Stimulated activated CD8-positive, alpha-beta memory T cell treated with anti-CD3 and anti-CD28 coated beads, Interleukin-12 subunit alpha, Interleukin-12 subunit beta, amount 100 ng/mL, for 24 hours (primary cell): Measurements from ENCODE around the gene JPT2.

Experiments used
- DNase-seq: peaks from one replicate; pipeline ENCODE4 v3.0.0-alpha.2; 2020; ENCODE audit errors: extremely low read depth

Gene JPT2

GRCh38 chr16:1677942-1678499 lies at the start of gene JPT2:
Gene JPT2 (plus strand): TSS chr16:1678279. CDS start chr16:1678313, 34 bp downstream.
- DNase-seq = peak; percentile 92

DNA sequence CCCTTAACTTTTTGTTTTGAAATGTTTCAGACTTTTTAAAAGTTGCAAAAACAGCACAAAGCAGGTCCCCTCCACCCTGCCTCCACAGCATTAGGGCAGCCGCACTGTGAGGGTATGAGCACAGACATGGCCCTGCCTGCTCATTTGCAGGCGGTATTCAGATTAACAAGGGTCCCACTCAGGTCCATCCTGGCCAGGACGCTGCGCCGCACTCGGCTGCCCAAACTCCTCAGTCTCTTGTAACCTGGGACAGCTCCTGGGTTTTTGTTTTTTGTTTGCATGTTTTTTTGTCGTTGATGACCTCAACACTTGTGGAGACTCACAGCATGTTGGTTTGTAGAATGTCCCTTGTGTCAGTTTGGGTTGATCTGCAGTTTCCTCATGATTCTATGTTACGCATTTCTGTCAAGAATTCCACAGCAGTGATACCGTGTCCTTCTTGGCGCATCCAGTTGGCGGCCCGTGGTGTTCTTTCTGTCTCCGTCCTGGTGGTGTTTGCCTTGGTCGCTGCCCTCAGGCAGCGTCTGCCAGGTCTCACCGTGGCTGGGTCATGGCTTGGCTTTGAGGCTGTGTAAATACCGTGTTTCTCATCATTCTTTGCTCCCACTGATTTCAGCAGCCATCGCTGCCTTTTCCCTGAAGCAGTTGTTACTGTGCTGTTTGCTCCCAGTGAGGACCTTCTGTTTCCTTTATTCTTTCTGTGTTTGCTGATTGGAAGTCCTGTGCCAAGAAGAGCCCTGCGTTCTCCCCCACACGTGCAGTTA lies 47.4 kb upstream of the JPT2 start:
- DNase-seq = no peak

DNA sequence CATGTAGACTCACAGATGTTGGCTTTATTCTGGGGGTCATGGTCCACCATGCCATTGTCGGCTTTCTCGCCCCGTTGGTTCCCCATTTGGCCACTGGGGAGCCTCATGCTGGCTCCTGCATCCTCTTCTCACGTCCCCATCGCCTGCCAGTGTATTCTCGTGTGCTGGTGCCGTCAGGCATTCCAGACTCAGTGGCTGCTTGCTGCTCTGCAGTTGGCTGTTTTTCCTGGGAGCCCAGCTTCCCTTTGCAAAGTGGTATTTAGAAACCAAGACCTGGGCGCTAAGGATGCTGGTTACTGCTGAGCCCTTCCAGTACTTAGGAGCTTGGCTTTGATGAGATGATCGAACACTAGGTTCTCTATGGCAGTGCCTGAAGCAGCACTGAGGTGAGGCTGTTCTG lies 46.8 kb upstream of the JPT2 start:
- DNase-seq = no peak

- no peak for DNase-seq
Measured at GRCh38 chr16:1631931-1632637, 46.0 kb upstream of the JPT2 start.

- no peak for DNase-seq
Measured at GRCh38 chr16:1632638-1632970, 45.5 kb upstream of the JPT2 start.

- no peak for DNase-seq
Measured at GRCh38 chr16:1633310-1633709, 44.8 kb upstream of the JPT2 start.

- no peak for DNase-seq
Measured at GRCh38 chr16:1634541-1634940, 43.5 kb upstream of the JPT2 start.

GRCh38 chr16:1635070-1635469 lies 43.0 kb upstream of the JPT2 start:
- no peak for DNase-seq

GRCh38 chr16:1637526-1637925 lies 40.6 kb upstream of the JPT2 start:
- DNase-seq = no peak

DNA sequence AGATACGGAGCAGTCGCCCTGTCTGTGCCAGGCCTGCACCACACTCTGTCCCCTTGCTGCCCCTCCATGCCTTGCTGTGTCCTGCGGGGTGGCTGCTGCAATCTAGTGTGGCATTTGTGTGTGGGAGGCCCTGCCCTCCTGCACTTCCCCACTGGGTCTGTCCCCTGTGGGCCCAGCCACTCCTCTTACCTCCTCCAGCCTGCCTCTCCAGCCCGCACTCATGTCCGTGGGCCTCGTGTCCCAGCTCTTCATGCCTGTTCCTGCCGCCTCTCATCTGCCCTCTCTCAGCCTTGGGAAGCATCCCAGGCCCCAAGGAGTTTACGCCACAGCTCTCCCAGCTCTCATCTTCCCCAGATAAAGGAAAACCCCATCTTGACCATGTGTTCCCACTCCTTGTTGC lies 39.3 kb upstream of the JPT2 start:
- DNase-seq = no peak

- no peak for DNase-seq
Measured at GRCh38 chr16:1639282-1639681, 38.8 kb upstream of the JPT2 start.

- no peak for DNase-seq
Measured at GRCh38 chr16:1639860-1640259, 38.2 kb upstream of the JPT2 start.

- DNase-seq = no peak
Measured at GRCh38 chr16:1640261-1640941, 37.7 kb upstream of the JPT2 start.

GRCh38 chr16:1641261-1641660 lies 36.8 kb upstream of the JPT2 start:
- no peak for DNase-seq

- DNase-seq = no peak
Measured at GRCh38 chr16:1642148-1642547, 35.9 kb upstream of the JPT2 start.

DNA sequence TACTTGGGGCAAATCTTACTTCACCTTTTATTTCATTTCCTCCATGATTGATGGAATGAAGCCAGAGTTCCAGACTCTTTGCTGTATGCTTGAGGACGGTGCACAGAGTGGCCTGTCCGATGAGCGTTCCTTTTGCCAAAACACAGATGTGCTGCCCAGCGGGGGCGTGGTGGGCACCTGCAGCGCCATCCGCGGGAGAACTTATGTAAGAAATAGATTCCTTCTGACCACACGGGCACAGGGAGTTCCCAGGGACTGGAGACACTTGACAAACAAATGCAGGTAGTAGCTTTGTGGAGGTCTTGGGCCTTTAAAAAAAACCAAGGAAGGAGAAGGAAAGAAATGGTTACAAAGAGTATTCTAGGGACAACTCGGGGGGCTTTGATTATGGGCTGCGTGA lies 35.3 kb upstream of the JPT2 start:
- DNase-seq = no peak

- no peak for DNase-seq
Measured at GRCh38 chr16:1643521-1643920, 34.6 kb upstream of the JPT2 start.

GRCh38 chr16:1645914-1646525 lies 32.1 kb upstream of the JPT2 start:
- DNase-seq = no peak

DNA sequence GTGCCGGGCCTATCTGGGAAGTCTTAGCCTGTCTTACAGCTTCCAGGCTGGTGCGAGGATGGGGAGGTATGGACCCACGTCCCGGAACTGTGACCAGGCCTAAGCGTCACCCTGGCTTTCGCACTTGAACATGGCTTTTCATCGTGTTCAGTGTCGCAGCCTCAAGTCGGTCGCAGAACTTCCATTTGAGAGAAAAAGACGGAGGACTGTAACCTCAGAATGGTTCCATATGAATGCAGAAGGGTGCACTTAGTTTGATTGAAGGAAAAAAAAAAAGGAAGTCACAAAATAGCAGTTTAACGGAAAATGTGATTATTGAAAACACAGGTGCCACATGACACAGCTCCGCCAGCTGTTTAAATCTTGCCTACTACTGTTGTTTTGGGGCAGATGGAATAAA lies 30.2 kb upstream of the JPT2 start:
- no peak for DNase-seq

DNA sequence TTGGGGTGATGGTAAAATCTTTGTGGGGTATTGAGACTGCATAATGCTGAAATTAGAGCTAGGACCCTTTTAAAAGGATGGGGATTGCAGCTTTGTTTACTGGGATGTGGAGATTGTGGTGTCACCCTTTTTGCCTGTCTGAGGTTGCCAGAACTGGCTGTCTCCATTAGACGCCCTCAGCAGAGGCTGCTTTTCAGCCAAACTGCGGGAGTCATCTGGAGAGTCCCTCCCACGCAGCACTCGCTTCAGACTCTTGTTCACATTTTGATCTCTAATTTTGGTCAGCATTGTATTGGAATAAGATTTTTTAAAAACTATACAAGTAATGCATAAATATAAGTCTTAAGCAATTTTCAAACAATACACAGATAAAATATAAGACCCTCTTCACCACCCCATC lies 27.9 kb upstream of the JPT2 start:
- no peak for DNase-seq

DNA sequence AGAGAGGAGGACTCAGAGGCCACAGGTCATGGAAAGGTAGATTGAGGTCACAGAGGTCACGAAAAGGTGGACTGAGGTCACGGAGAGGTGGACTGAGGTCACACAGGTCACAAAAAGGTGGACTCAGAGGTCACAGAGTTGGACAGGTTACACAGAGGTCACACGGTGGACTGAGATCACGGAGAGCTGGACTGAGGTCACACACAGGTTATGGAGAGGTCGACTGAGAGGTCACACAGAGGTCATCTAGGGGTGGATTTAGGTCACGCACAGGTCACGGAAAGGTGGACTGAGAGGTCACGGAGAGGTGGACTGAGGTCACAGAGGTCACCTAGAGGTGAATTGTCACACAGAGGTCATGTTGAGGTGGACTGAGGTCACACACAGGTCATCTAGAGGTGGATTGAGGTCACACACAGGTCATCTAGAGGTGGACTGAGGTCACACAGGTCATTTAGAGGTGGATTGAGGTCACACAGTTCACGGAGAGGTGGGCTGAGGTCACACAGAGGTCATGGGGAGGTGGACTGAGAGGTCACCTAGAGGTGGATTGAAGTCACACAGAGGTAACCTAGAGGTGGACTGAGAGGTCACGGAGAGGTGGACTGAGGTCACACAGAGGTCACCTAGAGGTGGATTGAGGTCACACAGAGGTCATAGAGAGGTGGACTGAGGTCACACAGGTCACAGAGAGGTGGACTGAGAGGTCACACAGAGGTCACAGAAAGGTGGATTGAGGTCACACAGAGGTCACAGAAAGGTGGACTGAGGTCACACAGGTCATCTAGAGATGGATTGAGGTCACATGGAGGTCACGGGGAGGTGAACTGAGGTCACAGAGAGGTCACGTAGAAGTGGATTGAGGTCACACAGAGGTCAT lies 26.7 kb upstream of the JPT2 start:
- DNase-seq = no peak
